HG02763 (cell line): ENCODE results near the gene PRRC2B.
"Not testable (repeated sequence)": the region's sequence is repeated elsewhere in the genome, so short reads cannot be mapped to it uniquely, and the experiment has no call there.

Source experiments
- ATAC-seq: cut with Tn5 transposase; IDR thresholded peaks from one replicate; pipeline ENCODE4 v1.9.1; 2021; ENCODE audit warnings: mild to moderate bottlenecking, moderate library complexity; ENCODE audit not compliant: unreplicated experiment

PRRC2B gene

GRCh38 chr9:131469356-131469755 is 75.5 kb downstream of the PRRC2B start:
- no peak for ATAC-seq

DNA sequence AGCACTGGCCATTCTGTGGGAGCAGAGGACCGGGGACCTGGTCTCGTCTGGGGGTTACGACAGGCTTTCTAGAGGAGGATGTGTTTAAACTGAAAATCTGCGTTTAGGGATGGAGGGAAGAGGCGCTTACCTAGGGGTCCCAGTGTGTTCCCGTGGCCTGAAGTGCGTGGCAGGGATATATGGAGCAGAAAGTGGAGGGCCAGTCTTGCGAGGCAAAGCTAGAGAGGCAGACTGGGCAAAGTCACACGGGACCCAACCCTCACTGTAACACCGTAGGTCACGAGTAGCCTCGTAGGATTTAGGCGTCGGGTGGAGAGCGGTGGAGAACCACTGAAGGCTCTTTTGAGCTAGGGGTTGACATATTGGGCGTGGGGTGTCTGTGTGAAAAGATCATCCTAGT is 76.1 kb downstream of the PRRC2B start:
- no peak for ATAC-seq

DNA sequence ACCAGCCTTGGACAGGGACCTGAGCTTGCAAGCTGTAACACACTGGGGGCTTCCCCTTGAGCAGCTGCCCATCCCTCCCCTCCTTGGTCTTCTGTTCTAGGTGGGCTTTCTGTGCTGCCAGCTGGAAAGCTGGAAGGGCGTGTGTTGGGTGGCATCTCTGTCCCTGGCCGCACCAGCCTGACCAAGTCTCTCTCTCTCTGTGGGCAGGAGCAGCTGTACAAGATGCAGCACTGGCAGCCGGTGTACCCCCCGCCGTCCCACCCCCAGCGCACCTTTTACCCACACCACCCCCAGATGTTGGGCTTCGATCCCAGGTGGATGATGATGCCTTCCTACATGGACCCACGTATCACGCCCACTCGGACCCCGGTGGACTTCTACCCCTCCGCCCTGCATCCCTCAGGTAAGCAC is 76.7 kb downstream of the PRRC2B start:
- no peak for ATAC-seq

GRCh38 chr9:131472085-131472484 is 78.2 kb downstream of the PRRC2B start:
- not testable (repeated sequence) for ATAC-seq

DNA sequence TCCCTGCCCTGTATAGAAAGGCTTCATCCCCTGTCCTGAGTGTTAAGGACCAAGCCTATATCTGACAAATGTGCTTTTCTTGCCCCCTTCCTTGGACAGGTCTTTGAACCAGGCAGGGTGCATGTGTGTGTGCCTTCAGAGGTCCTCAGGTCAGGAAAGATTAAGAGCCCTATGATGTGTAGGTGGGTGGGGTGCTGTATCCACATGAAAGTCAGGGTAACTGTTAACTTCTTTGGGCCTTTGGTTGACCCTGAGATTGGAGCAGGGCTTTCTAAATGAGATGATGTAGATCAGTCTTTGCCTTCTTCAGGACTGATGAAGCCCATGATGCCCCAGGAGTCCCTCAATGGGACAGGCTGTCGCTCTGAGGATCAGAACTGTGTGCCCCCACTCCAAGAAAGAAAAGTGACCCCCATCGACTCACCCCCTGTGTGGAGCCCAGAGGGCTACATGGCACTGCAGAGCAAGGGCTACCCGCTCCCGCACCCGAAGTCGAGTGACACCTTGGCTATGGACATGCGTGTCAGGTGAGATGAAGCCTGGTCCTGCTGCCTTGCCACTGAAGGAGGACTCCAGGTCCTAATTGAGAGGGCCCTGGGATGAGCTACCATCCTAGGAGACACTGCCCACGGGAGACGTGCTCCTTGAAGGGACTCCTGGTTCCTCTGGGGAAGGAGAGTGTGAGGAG is 79.5 kb downstream of the PRRC2B start:
- ATAC-seq = no peak

- ATAC-seq = no peak
Measured at GRCh38 chr9:131473891-131474290, 80.0 kb downstream of the PRRC2B start.

DNA sequence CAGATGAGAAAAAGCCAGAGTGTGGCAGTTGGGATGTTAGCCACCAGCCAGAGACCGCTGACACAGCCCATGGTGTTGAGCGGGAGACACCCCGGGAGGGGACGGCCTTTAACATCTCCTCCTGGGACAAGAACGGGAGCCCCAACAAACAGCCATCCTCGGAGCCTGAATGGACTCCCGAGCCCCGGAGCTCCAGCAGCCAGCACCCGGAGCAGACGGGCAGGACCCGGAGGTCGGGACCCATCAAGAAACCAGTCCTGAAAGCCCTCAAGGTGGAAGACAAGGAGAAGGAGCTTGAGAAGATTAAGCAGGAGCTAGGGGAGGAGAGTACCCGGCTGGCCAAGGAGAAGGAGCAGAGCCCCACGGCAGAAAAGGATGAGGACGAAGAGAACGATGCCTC is 80.8 kb downstream of the PRRC2B start:
- ATAC-seq = no peak

DNA sequence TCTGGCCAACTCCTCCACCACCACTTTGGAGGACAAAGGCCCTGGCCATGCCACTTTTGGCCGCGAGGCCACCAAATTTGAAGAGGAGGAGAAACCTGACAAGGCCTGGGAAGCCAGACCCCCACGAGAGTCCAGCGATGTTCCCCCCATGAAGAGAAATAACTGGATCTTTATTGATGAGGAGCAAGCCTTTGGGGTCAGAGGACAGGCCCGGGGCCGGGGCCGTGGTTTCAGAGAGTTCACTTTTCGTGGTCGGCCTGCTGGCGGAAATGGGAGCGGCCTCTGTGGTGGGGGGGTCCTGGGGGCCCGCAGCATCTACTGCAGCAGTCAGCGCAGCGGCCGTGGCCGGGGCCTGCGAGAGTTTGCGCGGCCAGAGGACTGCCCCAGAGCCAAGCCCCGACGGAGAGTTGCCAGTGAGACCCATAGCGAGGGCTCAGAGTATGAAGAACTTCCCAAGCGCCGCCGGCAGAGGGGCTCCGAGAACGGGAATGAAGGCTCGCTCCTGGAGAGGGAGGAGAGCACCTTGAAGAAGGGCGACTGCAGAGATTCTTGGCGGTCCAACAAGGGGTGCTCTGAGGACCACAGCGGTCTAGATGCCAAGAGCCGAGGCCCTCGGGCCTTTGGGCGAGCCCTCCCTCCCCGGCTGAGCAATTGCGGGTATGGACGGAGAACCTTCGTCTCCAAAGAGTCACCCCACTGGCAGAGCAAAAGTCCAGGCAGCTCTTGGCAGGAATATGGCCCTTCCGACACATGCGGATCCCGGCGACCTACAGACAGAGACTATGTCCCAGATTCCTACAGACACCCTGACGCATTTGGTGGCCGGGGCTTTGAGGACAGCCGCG is 81.4 kb downstream of the PRRC2B start:
- no peak for ATAC-seq

- ATAC-seq = no peak
Measured at GRCh38 chr9:131475956-131476776, 82.3 kb downstream of the PRRC2B start.

DNA sequence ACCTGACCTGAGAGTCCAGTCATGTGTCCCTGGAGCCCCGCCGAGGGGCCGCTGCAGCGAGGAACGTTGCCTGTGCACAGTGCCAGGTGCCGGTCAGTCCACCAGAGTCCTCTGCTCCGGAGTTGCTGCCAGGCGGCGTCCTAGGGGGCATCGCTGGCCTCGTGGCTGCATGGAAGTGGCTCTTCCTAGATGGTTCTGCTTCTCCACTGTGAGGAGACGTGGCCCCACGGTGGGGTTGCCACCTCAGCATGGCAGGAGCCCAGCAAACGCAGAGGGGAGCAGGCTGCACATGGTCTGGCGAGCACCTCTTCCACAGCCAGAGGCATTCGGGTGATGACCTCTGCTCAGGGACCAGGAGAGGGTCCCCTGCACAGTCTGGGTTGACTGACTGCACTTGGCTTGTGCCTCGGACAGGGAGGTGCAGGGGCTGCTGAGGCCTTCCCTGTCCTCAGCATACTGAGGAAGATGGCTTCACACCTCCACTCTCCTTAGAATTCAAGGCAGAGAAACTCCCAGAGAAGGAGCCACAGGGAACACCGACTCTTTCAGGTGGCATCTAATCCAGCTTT is 83.0 kb downstream of the PRRC2B start:
- ATAC-seq = no peak

GRCh38 chr9:131477367-131477766 is 83.5 kb downstream of the PRRC2B start:
- no peak for ATAC-seq

GRCh38 chr9:131477816-131478419 is 84.0 kb downstream of the PRRC2B start:
- ATAC-seq = no peak

- no peak for ATAC-seq
Measured at GRCh38 chr9:131478421-131478868, 84.6 kb downstream of the PRRC2B start.

DNA sequence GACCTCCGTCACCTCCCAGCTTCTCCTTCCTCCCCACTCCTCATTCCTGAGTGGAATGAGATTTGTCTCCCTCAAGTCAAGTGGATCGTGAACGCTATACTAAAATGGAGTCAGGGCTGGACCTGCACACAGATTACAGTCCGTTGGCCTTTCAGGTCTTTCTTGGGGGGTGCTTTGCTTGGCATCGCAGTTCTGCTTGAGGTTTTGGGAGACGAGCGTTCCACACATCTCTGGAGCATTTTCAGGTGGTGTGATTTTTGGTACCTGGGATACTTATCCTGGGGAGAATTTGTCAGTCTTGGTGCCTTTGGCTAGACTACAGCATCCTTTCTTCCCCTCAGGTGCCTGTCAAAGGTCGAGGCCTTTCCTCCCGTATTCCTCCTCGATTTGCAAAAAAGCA is 85.0 kb downstream of the PRRC2B start:
- no peak for ATAC-seq

GRCh38 chr9:131480258-131480657 is 86.4 kb downstream of the PRRC2B start:
- ATAC-seq = no peak

GRCh38 chr9:131481441-131482342 is 87.8 kb downstream of the PRRC2B start:
- ATAC-seq = no peak

DNA sequence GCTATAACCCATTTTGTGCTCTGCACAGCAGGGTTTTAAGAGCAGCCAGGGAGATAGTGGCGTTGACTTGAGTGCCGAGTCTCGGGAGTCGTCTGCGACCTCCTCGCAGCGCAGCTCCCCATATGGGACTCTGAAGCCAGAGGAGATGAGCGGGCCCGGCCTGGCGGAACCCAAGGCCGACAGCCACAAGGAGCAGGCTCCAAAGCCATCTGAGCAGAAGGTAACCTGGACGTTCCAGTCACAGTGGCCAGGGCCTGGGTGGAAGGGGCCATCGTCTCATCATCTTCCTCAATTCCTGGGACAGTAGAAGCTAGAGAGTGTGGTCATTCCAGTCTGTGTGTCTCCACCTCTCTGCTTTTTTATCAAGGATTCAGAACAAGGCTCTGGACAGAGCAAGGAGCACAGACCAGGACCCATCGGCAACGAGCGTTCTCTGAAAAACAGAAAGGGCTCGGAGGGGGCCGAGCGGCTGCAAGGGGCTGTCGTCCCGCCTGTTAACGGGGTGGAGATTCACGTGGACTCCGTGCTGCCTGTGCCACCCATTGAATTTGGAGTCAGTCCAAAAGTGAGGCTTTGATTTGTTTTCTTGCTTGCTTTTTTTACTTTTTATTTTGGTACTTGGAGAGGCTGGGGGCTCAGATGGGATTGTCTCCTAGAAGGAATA is 88.6 kb downstream of the PRRC2B start:
- no peak for ATAC-seq

- ATAC-seq = no peak
Measured at GRCh38 chr9:131483319-131484050, 89.6 kb downstream of the PRRC2B start.
